Right lobe of liver (tissue), 4 donors: ENCODE data around the gene ZKSCAN7.

Source experiments
- POLR2A ChIP-seq: fragments of 450-650 bp; IDR thresholded peaks from one replicate; pipeline ENCODE4 v1.6.1; 2017; ENCODE audit warnings: antibody characterized with exemption, mild to moderate bottlenecking
- TF ChIP-seq, protein P1 (sequence below), 4 donors: fragments of 200-600 bp in 3 of 4; fragments of 450-650 bp in 1 of 4; IDR thresholded peaks; one replicate each; pipeline versions ENCODE4 v1.5.1 to v1.8.0; 2016 to 2022; ENCODE audit warnings: antibody characterized with exemption in 4 of 4, mild to moderate bottlenecking in 2 of 4
- donor health status: DM: no; HTN: no; CAD: no.
- donor health status: DM: no; HTN: no; CAD: no.
- donor health status: DM: no; HTN: yes; CAD: no.

DNA sequence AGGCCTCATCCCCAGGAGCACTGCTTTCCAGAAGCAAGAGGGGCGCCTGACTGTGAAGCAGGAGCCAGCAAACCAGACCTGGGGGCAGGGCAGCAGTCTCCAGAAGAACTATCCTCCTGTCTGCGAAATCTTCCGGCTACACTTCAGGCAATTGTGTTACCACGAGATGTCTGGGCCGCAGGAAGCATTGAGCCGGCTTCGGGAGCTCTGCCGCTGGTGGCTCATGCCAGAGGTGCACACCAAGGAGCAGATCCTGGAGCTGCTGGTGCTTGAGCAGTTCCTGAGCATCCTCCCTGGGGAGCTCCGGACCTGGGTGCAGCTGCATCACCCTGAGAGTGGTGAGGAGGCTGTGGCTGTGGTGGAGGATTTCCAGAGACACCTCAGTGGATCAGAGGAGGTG lies 2.1 kb downstream of the ZKSCAN7 start:
- TF ChIP-seq, protein P1, sequence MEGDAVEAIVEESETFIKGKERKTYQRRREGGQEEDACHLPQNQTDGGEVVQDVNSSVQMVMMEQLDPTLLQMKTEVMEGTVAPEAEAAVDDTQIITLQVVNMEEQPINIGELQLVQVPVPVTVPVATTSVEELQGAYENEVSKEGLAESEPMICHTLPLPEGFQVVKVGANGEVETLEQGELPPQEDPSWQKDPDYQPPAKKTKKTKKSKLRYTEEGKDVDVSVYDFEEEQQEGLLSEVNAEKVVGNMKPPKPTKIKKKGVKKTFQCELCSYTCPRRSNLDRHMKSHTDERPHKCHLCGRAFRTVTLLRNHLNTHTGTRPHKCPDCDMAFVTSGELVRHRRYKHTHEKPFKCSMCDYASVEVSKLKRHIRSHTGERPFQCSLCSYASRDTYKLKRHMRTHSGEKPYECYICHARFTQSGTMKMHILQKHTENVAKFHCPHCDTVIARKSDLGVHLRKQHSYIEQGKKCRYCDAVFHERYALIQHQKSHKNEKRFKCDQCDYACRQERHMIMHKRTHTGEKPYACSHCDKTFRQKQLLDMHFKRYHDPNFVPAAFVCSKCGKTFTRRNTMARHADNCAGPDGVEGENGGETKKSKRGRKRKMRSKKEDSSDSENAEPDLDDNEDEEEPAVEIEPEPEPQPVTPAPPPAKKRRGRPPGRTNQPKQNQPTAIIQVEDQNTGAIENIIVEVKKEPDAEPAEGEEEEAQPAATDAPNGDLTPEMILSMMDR (IDR thresholded peaks at IDR 0.05), result no peak
- TF ChIP-seq POLR2A, result no peak
